ENCODE measurements around the gene ST7L.
"Not testable (repeated sequence)": the region's sequence is repeated elsewhere in the genome, so short reads cannot be mapped to it uniquely, and the experiment has no call there.

The ST7L gene

DNA sequence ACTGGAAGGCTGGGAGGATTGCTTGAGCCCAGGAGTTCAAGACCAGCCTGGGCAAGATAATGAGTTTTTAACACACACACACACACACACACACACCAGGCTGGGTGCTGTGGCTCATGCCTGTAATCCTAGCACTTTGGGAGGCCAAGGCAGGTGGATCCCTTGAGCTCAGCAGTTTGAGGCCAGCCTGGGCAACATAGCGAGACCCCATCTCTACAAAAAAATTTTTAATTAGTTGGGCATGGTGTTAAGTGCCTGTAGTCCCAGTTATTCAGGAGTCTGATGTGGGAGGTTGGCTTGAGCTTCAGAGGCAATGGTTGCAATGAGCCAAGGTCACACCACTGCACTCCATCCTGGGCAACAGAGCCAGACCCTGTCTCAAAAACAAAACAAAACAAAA is 132.9 kb downstream of the ST7L start:
- FAIRE-seq = not testable (repeated sequence)

DNA sequence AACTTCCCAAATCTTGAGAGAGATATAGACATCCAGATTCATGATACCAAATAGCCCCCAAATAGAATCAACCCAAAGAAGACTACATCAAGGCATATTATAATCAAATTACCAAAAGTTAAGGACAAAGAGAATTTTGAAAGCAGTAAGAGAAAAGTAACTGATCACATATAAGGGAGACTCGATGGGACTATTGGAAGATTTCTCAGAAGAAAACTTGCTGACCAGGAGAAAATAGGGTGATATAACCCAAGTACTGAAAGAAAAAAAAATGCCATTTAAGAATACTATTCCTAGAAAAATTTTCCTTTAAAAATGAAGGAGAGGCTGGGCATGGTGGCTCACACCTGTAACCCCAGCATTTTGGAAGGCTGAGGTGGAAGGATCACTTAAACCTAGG is 140.6 kb downstream of the ST7L start:
- no peak for FAIRE-seq

- FAIRE-seq = no peak
Measured at GRCh38 chr1:112477550-112477949, 141.4 kb downstream of the ST7L start.
